ENCODE measurements around the gene ACTN1. TPM values are rescaled to one million over a fixed set of nuclear protein-coding genes. Genes with fewer than 3 reads are reported as not detected.

Gene ACTN1
- total and polyA plus RNA-seq, 2 experiments from 2014 or later: 121 to 280 TPM

DNA sequence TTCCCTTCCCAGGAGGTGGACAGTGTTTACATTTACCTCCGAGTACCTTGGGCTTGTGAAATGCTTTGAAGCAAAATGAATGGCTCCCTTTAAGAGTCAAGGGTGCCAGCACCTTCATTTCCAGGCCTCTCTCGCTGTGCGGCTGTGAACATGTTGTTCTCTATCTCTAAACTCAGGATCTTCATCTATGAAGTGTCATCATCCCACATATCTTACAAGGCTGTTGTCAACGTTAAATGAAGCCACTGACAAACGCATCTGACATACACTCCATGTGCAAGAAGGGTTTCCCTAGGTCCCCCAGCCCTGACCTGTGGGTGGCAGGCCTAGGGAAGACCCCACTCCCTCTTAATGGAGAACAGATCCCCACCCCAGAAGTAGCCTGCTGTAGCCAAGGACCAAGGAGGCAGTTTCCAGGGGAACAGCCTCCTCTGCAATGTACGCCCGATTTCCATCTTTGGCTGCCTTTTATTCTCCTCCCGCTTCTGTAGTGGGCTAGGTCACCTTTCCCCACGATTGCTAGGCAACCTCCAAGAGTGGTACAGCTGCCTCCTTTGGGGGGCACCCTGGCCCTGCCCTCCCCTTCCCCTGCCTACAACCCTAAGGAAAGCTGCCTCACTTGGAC is 7.6 kb downstream of the ACTN1 start:
- Mint-ChIP-seq H3K4me1 (peaks cover 76% of the 10 kb centered on the region), H3K4me3 (no peak overlapping the region), H3K9me3 (no peaks in the 10 kb centered on the region), H3K27me3 (ENCODE audit: insufficient read depth, low read depth, poor library complexity) (peaks cover 4% of the 10 kb centered on the region), H3K27ac (no peak overlapping the region), H3K36me3 (ENCODE audit: low read depth) (peaks cover 50% of the 10 kb centered on the region)
- Histone ChIP-seq H3K9me2 (ENCODE audit: insufficient read depth) (no peaks in the 10 kb centered on the region), H3K4me3 (no peak overlapping the region), H3K4me2 (no peak overlapping the region), H3K27ac (ENCODE audit: low read depth) (no peak overlapping the region), H3K36me3 (ENCODE audit: insufficient read depth) (no peaks in the 10 kb centered on the region), H2AFZ (no peak overlapping the region), H3K4me1 (ENCODE audit: insufficient read depth) (peaks cover 54% of the 10 kb centered on the region), H3F3A (replicated peaks; ENCODE audit: low read depth) (0 out of 2 replicates have a peak, but pooled peaks cover 9% of the 10 kb centered on the region), H3K27me3 (ENCODE audit: insufficient read depth) (no peaks in the 10 kb centered on the region), H3K79me2 (replicated peaks; ENCODE audit: insufficient read depth) (peaks cover 100% of the 10 kb centered on the region), H4K20me1 (replicated peaks; ENCODE audit: insufficient read depth) (peaks cover 85% of the 10 kb centered on the region)
- DNase-seq (ENCODE audit: low spot score) (no peak), ATAC-seq (no peak)
- TF ChIP-seq, protein P1, sequence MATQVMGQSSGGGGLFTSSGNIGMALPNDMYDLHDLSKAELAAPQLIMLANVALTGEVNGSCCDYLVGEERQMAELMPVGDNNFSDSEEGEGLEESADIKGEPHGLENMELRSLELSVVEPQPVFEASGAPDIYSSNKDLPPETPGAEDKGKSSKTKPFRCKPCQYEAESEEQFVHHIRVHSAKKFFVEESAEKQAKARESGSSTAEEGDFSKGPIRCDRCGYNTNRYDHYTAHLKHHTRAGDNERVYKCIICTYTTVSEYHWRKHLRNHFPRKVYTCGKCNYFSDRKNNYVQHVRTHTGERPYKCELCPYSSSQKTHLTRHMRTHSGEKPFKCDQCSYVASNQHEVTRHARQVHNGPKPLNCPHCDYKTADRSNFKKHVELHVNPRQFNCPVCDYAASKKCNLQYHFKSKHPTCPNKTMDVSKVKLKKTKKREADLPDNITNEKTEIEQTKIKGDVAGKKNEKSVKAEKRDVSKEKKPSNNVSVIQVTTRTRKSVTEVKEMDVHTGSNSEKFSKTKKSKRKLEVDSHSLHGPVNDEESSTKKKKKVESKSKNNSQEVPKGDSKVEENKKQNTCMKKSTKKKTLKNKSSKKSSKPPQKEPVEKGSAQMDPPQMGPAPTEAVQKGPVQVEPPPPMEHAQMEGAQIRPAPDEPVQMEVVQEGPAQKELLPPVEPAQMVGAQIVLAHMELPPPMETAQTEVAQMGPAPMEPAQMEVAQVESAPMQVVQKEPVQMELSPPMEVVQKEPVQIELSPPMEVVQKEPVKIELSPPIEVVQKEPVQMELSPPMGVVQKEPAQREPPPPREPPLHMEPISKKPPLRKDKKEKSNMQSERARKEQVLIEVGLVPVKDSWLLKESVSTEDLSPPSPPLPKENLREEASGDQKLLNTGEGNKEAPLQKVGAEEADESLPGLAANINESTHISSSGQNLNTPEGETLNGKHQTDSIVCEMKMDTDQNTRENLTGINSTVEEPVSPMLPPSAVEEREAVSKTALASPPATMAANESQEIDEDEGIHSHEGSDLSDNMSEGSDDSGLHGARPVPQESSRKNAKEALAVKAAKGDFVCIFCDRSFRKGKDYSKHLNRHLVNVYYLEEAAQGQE (IDR thresholded peaks at IDR 0.05; ENCODE audit: unreplicated experiment): no peak
- no peak for TF ChIP-seq STAT1 (IDR thresholded peaks at IDR 0.05; ENCODE audit: unreplicated experiment)
- no peak for TF ChIP-seq ZNF114 (CRISPR knock-in tag; IDR thresholded peaks at IDR 0.05)
- TF ChIP-seq JUNB (IDR thresholded peaks at IDR 0.05; ENCODE audit: unreplicated experiment): no peak

DNA sequence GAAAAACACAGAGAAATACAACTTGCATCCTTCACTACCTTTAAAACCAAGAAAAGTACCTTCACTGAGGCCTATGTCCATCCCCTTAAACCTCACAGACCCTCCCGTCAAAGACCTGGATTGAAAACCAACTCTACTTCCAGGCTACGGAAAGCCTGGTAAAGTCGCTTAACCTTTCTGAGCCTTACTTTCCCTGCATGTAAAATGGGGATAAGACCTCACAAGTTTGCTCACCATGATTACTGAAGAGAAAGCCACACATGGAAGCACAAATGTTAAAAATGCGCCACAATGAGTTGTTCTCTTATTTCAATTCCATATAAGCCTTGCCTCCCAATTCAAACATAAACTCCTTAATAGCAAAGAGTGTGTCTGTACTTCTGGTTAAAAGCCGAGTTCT is 8.4 kb downstream of the ACTN1 start:
- Mint-ChIP-seq H3K9me3 (no peaks in the 10 kb centered on the region), H3K4me1 (peaks cover 74% of the 10 kb centered on the region), H3K4me3 (no peak overlapping the region), H3K27ac (no peak overlapping the region), H3K36me3 (ENCODE audit: low read depth) (peaks cover 43% of the 10 kb centered on the region), H3K27me3 (ENCODE audit: insufficient read depth, low read depth, poor library complexity) (no peaks in the 10 kb centered on the region)
- Histone ChIP-seq H3K27me3 (ENCODE audit: insufficient read depth) (no peaks in the 10 kb centered on the region), H3K4me2 (peak overlapping the region; percentile 27), H4K20me1 (replicated peaks; ENCODE audit: insufficient read depth) (peaks cover 85% of the 10 kb centered on the region), H3F3A (replicated peaks; ENCODE audit: low read depth) (0 out of 2 replicates have a peak, but pooled peaks cover 8% of the 10 kb centered on the region), H3K4me3 (no peak overlapping the region), H3K79me2 (replicated peaks; ENCODE audit: insufficient read depth) (peaks cover 100% of the 10 kb centered on the region), H3K4me1 (ENCODE audit: insufficient read depth) (peaks cover 54% of the 10 kb centered on the region), H3K27ac (ENCODE audit: low read depth) (no peak overlapping the region), H3K36me3 (ENCODE audit: insufficient read depth) (no peaks in the 10 kb centered on the region), H3K9me2 (ENCODE audit: insufficient read depth) (no peaks in the 10 kb centered on the region), H2AFZ (no peak overlapping the region)
- ATAC-seq (no peak), DNase-seq (ENCODE audit: low spot score) (no peak)
- TF ChIP-seq, protein P2, sequence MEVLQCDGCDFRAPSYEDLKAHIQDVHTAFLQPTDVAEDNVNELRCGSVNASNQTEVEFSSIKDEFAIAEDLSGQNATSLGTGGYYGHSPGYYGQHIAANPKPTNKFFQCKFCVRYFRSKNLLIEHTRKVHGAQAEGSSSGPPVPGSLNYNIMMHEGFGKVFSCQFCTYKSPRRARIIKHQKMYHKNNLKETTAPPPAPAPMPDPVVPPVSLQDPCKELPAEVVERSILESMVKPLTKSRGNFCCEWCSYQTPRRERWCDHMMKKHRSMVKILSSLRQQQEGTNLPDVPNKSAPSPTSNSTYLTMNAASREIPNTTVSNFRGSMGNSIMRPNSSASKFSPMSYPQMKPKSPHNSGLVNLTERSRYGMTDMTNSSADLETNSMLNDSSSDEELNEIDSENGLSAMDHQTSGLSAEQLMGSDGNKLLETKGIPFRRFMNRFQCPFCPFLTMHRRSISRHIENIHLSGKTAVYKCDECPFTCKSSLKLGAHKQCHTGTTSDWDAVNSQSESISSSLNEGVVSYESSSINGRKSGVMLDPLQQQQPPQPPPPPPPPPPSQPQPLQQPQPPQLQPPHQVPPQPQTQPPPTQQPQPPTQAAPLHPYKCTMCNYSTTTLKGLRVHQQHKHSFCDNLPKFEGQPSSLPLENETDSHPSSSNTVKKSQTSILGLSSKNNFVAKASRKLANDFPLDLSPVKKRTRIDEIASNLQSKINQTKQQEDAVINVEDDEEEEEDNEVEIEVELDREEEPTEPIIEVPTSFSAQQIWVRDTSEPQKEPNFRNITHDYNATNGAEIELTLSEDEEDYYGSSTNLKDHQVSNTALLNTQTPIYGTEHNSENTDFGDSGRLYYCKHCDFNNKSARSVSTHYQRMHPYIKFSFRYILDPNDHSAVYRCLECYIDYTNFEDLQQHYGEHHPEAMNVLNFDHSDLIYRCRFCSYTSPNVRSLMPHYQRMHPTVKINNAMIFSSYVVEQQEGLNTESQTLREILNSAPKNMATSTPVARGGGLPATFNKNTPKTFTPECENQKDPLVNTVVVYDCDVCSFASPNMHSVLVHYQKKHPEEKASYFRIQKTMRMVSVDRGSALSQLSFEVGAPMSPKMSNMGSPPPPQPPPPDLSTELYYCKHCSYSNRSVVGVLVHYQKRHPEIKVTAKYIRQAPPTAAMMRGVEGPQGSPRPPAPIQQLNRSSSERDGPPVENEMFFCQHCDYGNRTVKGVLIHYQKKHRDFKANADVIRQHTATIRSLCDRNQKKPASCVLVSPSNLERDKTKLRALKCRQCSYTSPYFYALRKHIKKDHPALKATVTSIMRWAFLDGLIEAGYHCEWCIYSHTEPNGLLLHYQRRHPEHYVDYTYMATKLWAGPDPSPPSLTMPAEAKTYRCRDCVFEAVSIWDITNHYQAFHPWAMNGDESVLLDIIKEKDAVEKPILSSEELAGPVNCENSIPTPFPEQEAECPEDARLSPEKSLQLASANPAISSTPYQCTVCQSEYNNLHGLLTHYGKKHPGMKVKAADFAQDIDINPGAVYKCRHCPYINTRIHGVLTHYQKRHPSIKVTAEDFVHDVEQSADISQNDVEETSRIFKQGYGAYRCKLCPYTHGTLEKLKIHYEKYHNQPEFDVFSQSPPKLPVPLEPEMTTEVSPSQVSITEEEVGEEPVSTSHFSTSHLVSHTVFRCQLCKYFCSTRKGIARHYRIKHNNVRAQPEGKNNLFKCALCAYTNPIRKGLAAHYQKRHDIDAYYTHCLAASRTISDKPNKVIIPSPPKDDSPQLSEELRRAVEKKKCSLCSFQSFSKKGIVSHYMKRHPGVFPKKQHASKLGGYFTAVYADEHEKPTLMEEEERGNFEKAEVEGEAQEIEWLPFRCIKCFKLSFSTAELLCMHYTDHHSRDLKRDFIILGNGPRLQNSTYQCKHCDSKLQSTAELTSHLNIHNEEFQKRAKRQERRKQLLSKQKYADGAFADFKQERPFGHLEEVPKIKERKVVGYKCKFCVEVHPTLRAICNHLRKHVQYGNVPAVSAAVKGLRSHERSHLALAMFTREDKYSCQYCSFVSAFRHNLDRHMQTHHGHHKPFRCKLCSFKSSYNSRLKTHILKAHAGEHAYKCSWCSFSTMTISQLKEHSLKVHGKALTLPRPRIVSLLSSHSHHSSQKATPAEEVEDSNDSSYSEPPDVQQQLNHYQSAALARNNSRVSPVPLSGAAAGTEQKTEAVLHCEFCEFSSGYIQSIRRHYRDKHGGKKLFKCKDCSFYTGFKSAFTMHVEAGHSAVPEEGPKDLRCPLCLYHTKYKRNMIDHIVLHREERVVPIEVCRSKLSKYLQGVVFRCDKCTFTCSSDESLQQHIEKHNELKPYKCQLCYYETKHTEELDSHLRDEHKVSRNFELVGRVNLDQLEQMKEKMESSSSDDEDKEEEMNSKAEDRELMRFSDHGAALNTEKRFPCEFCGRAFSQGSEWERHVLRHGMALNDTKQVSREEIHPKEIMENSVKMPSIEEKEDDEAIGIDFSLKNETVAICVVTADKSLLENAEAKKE (CRISPR knock-in tag; IDR thresholded peaks at IDR 0.05): no peak
- TF ChIP-seq ZNF114 (CRISPR knock-in tag; IDR thresholded peaks at IDR 0.05) (no peak), EZH2phosphoT487 (IDR thresholded peaks at IDR 0.05; ENCODE audit: unreplicated experiment) (no peak), STAT1 (IDR thresholded peaks at IDR 0.05; ENCODE audit: unreplicated experiment) (no peak), JUNB (IDR thresholded peaks at IDR 0.05; ENCODE audit: unreplicated experiment) (no peak), NANOG (IDR thresholded peaks at IDR 0.05; ENCODE audit: borderline replicate concordance) (no peak), ZNF331 (CRISPR knock-in tag; IDR thresholded peaks at IDR 0.05; ENCODE audit: low read depth) (no peak)
